Peyer's patch (tissue), 4 donors: ENCODE measurements around the gene NPTXR. TPM values are rescaled to one million over a fixed set of nuclear protein-coding genes. Genes with fewer than 3 reads are reported as not detected.

ENCODE experiments used
- DNase-seq, 3 donors: peaks; one replicate each; pipeline ENCODE4 v3.0.0-alpha.2; 2017 to 2019
- H3K27ac ChIP-seq, 4 donors: fragments of 200-600 bp; sonication (generic); one replicate each; pipeline ENCODE4 v1.5.1; 2016 to 2019
- H3K27me3 ChIP-seq, 2 donors: fragments of 200-600 bp; sonication (generic); one replicate each; pipeline ENCODE4 v1.5.1; 2019
- H3K36me3 ChIP-seq, 3 donors: fragments of 200-600 bp; sonication (generic); one replicate each; pipeline ENCODE4 v1.5.1; 2016 to 2019
- H3K4me1 ChIP-seq, 4 donors: fragments of 200-600 bp; sonication (generic); one replicate each; pipeline ENCODE4 v1.5.1; 2016 to 2019
- H3K4me3 ChIP-seq, 4 donors: fragments of 200-600 bp; sonication (generic); 1 replicate in 3 of 4; 2 replicates in 1 of 4; pipeline ENCODE4 v1.5.1; 2016 to 2019; ENCODE audit warnings: mild to moderate bottlenecking in 1 of 4
- H3K9me3 ChIP-seq, 4 donors: fragments of 200-600 bp; sonication (generic); one replicate each; pipeline ENCODE4 v1.5.1; 2016 to 2019; ENCODE audit warnings: mild to moderate bottlenecking in 1 of 4
- POLR2A ChIP-seq, 2 donors: fragments of 450-650 bp; IDR thresholded peaks; one replicate each; pipeline ENCODE4 v1.5.1; 2017; ENCODE audit warnings: antibody characterized with exemption in 2 of 2, mild to moderate bottlenecking in 2 of 2, moderate library complexity in 2 of 2
- total RNA-seq, 4 donors: library from RNA; depleted of rRNA; stranded (reverse); fragments of >200 nt; gene quantifications; one replicate each; pipeline ENCODE4 v1.1.0, GENCODE V29; 2016
- TF ChIP-seq, protein P1 (sequence below), 6 experiments: fragments of 450-650 bp in 4 of 6; fragments of 200-600 bp in 2 of 6; sonication (generic) in 1 of 6; IDR thresholded peaks; one replicate each; pipeline ENCODE4 v1.5.1; 2017 to 2019; ENCODE audit warnings: antibody characterized with exemption in 6 of 6, mild to moderate bottlenecking in 3 of 6, moderate library complexity in 1 of 6

The NPTXR gene
- total RNA-seq, 4 donors from 2014 or later, result 0.53 to 2.8 (median 1.1) TPM

GRCh38 chr22:38881997-38882879 is 38.4 kb upstream of the NPTXR start:
- Histone ChIP-seq H3K9me3 (no peaks in the 10 kb centered on the region), H3K4me3 (no peak overlapping the region), H3K27ac (peak overlapping the region; percentile 42 to 71 (median 55)), H3K27me3 (no peaks in the 10 kb centered on the region), H3K4me1 (peaks cover 0 to 12% (median 0%) of the 10 kb centered on the region in 4 donors), H3K36me3 (no peaks in the 10 kb centered on the region)
- no peak for DNase-seq
- TF ChIP-seq, protein P1, sequence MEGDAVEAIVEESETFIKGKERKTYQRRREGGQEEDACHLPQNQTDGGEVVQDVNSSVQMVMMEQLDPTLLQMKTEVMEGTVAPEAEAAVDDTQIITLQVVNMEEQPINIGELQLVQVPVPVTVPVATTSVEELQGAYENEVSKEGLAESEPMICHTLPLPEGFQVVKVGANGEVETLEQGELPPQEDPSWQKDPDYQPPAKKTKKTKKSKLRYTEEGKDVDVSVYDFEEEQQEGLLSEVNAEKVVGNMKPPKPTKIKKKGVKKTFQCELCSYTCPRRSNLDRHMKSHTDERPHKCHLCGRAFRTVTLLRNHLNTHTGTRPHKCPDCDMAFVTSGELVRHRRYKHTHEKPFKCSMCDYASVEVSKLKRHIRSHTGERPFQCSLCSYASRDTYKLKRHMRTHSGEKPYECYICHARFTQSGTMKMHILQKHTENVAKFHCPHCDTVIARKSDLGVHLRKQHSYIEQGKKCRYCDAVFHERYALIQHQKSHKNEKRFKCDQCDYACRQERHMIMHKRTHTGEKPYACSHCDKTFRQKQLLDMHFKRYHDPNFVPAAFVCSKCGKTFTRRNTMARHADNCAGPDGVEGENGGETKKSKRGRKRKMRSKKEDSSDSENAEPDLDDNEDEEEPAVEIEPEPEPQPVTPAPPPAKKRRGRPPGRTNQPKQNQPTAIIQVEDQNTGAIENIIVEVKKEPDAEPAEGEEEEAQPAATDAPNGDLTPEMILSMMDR (IDR thresholded peaks at IDR 0.05), result no peak

DNA sequence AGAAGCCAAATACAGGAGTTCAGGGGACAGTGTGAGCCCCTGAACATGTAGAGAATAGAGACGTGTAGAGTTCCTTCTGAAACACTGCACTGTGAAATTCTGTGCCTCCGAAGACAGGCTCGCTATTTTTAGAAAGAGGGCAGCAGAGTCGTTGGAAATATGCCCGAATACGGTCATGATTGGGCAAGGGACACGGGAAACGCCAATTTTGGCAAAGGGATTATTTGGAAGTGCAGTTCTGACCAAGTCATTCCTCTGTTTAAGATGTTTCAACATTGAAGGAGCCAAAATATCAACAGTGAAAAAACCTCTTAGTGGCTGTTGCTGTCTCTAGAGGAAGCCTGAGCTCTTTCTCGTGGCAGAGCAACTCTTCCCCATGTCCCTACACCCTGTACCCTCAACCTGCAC is 37.6 kb upstream of the NPTXR start:
- peaks cover 0 to 12% (median 0%) of the 10 kb centered on the region in 4 donors for H3K4me1 ChIP-seq
- H3K27me3 ChIP-seq, result no peaks in the 10 kb centered on the region
- TF ChIP-seq, protein P1 (IDR thresholded peaks at IDR 0.05), result no peak
- no peak for TF ChIP-seq POLR2A (IDR thresholded peaks at IDR 0.05)
- H3K36me3 ChIP-seq, result no peaks in the 10 kb centered on the region
- H3K27ac ChIP-seq, result peak overlapping the region; percentile 42 to 71 (median 55)
- H3K4me3 ChIP-seq, result no peak overlapping the region
- no peaks in the 10 kb centered on the region for H3K9me3 ChIP-seq
- DNase-seq, result no peak

DNA sequence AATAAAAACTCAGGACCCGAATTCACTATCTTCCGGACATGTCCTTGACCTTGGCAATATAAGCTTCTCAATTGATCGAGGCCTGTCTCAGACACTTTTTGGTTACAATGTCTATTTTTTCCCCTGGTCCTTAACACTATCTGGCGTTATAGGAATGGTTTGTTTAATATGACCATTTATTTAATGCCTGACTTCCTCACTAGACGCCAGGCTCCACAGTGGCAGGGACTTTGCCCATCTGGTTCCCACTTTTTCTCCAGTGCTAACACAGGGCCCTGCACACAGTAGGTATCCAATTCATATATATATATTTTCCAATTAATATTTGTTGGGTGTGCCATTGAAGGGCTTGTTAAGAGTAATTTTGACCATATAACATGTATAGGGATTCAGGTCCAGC is 36.1 kb upstream of the NPTXR start:
- no peak for DNase-seq
- Histone ChIP-seq H3K27me3 (no peaks in the 10 kb centered on the region), H3K4me3 (no peak overlapping the region), H3K4me1 (peaks cover 0 to 12% (median 0%) of the 10 kb centered on the region in 4 donors), H3K27ac (no peak overlapping the region), H3K9me3 (no peaks in the 10 kb centered on the region), H3K36me3 (no peaks in the 10 kb centered on the region)
- TF ChIP-seq, protein P1 (IDR thresholded peaks at IDR 0.05), result no peak
- no peak for TF ChIP-seq POLR2A (IDR thresholded peaks at IDR 0.05)

DNA sequence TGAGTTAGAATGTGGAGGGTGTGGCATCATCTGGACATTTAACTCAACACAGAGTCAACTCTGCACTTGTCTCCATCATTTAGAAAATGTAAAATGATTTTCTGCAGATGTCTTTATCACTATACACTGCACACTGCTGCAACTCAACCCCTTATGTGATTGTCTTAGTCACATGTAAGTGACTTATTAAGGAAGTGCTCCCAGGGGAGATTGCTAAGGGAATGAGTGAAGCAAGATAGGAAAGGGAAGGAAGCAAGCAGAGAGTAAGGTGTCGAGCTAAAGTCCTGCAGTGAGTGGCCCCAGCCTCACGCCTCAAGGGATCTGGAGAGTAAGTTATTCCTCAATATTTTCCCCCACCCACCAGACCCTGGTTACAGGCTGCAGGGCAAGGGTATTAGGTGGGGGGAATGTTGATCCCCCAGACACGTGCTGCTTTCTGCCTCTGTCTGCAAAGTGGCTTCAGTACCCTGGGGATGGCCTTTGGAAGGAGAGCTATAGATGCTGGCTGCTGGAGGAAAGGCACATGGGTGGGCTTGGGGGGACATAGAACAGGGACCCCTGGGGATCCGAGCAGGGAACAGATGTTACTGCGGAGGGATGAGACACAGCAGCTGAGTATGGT is 35.4 kb upstream of the NPTXR start:
- Histone ChIP-seq H3K4me1 (peaks cover 0 to 12% (median 0%) of the 10 kb centered on the region in 4 donors), H3K36me3 (no peaks in the 10 kb centered on the region), H3K27ac (no peak overlapping the region), H3K9me3 (no peaks in the 10 kb centered on the region), H3K4me3 (no peak overlapping the region), H3K27me3 (no peaks in the 10 kb centered on the region)
- TF ChIP-seq, protein P1 (IDR thresholded peaks at IDR 0.05), result no peak
- TF ChIP-seq POLR2A (IDR thresholded peaks at IDR 0.05), result no peak
- no peak for DNase-seq

DNA sequence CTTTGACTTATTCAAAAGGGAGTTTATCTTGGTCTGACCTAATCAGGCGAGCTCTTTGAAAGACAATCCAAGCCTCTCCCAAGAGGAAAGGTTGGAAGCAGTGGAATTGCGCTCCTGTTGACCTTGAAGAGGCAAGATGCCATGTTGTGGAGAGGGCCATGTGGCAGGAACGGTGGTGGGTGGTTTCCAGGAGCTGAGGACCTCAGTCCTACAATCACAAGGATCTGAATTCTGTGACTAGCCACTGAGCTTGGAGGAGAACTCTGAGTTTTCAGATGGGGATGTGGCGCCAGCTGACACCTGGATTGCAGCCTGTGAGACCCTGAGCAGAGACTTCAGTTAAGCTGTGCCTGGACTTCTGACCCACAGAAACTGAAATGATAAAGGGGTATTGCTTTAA is 34.2 kb upstream of the NPTXR start:
- DNase-seq, result no peak
- Histone ChIP-seq H3K4me3 (no peak overlapping the region), H3K4me1 (peaks cover 0 to 12% (median 0%) of the 10 kb centered on the region in 4 donors), H3K9me3 (no peaks in the 10 kb centered on the region), H3K36me3 (no peaks in the 10 kb centered on the region), H3K27ac (no peak overlapping the region), H3K27me3 (no peaks in the 10 kb centered on the region)
- TF ChIP-seq, protein P1 (IDR thresholded peaks at IDR 0.05), result no peak
- no peak for TF ChIP-seq POLR2A (IDR thresholded peaks at IDR 0.05)
